GM11168 (cell line): ENCODE data around the gene NOTCH3.

Experiments used
- in situ Hi-C: fragments of 300-500 bp; cut with MboI; formaldehyde crosslinking; loops from one replicate; pipeline ENCODE4 v1.12.0; 2022; ENCODE audit warnings: low sequenced_read_pairs; ENCODE audit not compliant: unreplicated experiment

The NOTCH3 gene

DNA sequence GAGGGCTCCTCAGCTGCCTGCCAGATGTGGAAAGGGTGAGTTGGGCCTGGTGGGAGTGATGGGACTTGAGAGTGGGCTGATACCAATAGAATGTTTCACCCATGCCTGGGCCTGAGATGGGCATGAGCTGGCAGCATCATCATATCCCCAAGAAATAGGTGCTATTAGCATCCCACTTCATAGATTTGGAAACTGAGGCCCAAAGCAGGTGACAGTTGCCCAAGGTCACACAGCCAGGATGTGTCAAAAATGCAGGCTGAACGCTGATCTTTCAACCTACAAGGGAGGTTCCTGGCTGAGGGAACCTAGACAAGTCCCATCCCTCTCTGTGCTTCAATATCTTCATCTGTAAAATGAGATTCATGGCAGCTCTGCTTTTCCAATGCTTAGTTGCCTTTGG lies 89.0 kb downstream of the NOTCH3 start:
- in situ Hi-C loops: no loop called here

DNA sequence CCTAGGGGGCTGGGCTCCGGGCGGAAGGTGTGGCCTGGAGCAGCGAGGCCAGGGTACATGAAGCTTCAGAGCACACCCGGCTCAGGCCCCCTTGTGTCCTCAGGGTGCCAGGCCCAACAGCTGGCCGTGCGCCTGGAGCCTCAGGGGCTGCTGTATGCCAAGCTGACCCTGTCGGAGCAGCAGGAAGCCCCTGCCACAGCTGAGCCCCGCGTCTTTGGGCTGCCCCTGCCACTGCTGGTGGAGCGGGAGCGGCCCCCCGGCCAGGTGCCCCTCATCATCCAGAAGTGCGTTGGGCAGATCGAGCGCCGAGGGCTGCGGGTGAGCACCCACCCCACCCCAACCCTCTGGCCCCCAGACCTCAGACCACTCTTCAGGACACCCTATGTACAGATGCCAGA lies 90.4 kb downstream of the NOTCH3 start:
- in situ Hi-C loops: no loop called here

DNA sequence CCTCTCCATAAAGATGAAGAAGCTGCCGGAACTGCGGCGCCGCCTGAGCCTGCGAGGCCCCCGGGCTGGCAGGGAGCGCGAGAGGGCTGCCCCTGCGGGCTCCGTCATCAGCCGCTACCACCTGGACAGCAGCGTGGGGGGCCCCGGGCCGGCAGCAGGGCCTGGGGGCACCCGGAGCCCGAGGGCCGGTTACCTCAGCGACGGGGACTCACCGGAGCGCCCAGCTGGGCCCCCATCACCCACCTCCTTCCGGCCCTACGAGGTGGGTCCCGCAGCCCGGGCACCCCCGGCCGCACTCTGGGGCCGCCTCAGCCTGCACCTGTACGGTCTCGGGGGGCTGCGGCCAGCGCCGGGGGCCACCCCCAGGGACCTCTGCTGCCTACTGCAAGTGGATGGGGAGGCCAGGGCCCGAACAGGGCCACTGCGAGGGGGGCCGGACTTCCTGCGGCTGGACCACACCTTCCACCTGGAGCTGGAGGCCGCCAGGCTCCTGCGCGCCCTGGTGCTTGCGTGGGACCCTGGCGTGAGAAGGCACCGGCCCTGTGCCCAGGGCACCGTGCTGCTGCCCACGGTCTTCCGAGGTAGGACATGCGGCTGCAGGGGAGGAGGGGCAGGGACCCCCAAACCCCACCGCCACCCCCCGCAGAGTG lies 90.9 kb downstream of the NOTCH3 start:
- in situ Hi-C loops: no loop called here
